ENCODE results near the gene ZDHHC3. TPM values are rescaled to one million over a fixed set of nuclear protein-coding genes. Genes with fewer than 3 reads are reported as not detected.

The ZDHHC3 gene
- polyA plus RNA-seq, 1 experiment, result 198 TPM

DNA sequence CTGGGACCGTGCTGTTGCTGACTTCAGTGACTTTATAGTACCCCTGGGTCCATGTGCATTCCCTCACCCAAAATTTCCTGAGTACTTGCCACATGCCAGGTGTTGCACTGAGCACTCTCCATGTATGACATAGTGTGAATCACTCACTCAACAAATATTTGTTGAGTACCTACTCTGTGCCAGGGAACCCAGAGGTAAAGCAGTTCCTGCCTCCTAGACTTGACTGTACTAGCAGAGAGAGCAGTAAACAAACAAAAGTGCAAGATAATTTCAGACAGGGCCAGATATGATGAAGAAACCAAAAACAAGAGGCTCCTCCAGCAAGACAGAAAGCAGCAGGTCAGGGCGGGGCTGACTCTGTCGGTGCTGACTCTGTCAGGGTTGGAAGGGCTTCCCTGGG is 89.4 kb downstream of the ZDHHC3 start:
- Histone ChIP-seq H3K27me3 (ENCODE audit: control insufficient read depth, insufficient read depth, low read length) (no peaks in the 10 kb centered on the region), H3K4me3 (ENCODE audit: low read depth, low read length) (no peak overlapping the region), H3K36me3 (ENCODE audit: control insufficient read depth, insufficient read depth, low read length) (no peaks in the 10 kb centered on the region)
- CTCF ChIA-PET, result interaction anchor here (1.8 kb wide), 1 partner anchor 28 kb away, joined by 5 read pairs; no protein-coding TSS in a partner anchor
- TF ChIP-seq, protein P1, sequence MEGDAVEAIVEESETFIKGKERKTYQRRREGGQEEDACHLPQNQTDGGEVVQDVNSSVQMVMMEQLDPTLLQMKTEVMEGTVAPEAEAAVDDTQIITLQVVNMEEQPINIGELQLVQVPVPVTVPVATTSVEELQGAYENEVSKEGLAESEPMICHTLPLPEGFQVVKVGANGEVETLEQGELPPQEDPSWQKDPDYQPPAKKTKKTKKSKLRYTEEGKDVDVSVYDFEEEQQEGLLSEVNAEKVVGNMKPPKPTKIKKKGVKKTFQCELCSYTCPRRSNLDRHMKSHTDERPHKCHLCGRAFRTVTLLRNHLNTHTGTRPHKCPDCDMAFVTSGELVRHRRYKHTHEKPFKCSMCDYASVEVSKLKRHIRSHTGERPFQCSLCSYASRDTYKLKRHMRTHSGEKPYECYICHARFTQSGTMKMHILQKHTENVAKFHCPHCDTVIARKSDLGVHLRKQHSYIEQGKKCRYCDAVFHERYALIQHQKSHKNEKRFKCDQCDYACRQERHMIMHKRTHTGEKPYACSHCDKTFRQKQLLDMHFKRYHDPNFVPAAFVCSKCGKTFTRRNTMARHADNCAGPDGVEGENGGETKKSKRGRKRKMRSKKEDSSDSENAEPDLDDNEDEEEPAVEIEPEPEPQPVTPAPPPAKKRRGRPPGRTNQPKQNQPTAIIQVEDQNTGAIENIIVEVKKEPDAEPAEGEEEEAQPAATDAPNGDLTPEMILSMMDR (IDR thresholded peaks at IDR 0.05; ENCODE audit: insufficient read depth, low read depth, low read length), result no peak
- POLR2A ChIA-PET, result no interaction called here
- no peak for DNase-seq (ENCODE audit: low read depth)

DNA sequence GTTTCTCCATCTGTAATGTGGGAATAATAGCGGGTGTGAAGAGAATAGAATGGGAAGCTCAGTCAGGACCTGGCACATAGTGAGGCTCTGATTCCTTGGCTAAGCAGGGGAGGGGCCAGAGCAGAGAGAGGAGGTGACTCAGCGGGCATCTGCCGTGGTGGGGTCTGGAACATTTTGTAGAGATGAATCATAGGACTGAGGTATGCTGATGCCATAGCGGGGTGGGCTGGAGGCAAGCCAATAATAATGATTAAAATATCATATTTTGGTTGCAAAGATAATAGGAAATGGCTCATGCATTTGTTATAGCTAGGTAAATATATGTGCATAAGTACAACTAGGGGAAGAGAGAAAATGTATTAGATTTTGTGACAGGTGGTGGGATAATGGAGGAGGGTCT is 90.4 kb downstream of the ZDHHC3 start:
- TF ChIP-seq, protein P1 (IDR thresholded peaks at IDR 0.05; ENCODE audit: insufficient read depth, low read depth, low read length), result no peak
- peak; percentile 56 for DNase-seq (ENCODE audit: low read depth)
- no peaks in the 10 kb centered on the region for H3K36me3 ChIP-seq (ENCODE audit: control insufficient read depth, insufficient read depth, low read length)
- H3K27me3 ChIP-seq (ENCODE audit: control insufficient read depth, insufficient read depth, low read length), result no peaks in the 10 kb centered on the region
- ChIA-PET CTCF (interaction anchor here (1.0 to 1.8 kb wide), 2 partner anchors 17 to 29 kb away, joined by 4 to 5 read pairs; no protein-coding TSS in a partner anchor), POLR2A (no interaction called here)
- H3K4me3 ChIP-seq (ENCODE audit: low read depth, low read length), result no peak overlapping the region

DNA sequence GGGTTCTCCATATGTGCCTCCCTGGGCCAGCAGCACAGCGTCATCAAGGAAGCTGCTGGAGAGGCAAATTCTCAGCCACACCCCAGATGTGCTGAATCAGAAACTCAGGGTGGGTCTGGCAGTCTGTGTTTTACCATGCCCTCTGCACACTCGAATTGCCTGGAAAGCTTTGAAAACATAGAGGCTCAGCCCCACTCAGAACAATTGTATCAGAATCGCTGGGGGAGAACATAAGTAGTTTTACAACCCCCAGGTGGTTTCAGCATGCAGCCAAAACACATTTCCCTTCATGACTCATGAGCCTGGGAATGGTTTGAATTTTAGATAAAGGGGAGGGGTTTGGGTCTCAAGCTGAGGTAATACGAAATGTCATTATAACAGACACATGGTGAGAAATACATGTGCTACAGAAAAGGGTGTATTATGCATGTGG is 92.0 kb downstream of the ZDHHC3 start:
- H3K27me3 ChIP-seq (ENCODE audit: control insufficient read depth, insufficient read depth, low read length), result no peaks in the 10 kb centered on the region
- H3K36me3 ChIP-seq (ENCODE audit: control insufficient read depth, insufficient read depth, low read length), result no peaks in the 10 kb centered on the region
- TF ChIP-seq, protein P1 (IDR thresholded peaks at IDR 0.05; ENCODE audit: insufficient read depth, low read depth, low read length), result no peak
- CTCF ChIA-PET, result interaction anchor here (0.8 to 2.2 kb wide), 4 partner anchors 11 to 157 kb away, joined by 3 to 6 read pairs (median 4); no protein-coding TSS in a partner anchor
- DNase-seq (ENCODE audit: low read depth), result peak; percentile 91
- H3K4me3 ChIP-seq (ENCODE audit: low read depth, low read length), result no peak overlapping the region
- POLR2A ChIA-PET, result no interaction called here

DNA sequence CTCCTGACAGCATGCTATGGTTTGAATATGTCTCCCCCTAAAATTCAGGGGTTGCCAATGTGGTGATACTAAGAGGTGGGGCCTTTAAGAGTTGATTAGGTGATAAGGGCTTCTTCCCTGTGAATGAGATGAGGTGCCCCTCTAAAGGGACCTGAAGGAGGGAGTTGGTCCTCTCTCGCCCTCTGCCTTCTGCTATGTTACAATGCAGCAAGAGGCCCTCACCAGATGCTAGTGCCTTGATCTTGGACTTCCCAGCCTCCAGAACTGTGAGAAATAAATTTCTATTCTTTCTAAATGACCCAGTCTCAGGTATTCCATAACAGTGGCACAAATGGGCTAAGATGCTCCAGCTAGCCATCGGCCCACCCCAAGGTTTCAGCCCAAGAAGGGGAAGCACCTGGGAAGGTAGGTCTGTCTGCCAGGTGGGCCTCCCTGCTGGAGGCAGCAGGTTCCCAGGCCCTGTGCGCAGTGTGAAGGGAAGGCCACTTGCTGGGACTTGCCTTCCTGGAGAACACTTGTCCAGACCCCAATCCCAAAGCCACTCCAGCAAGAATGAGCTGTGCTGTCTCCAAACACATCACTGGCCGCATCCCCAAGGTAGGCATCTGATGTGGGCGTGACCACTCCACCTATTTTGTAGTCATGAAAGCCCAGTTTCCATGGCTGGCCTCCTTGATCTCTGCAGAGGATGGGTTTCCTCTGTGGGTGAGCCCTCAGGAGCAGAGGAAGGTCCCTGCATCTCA is 92.6 kb downstream of the ZDHHC3 start:
- Histone ChIP-seq H3K4me3 (ENCODE audit: low read depth, low read length) (no peak overlapping the region), H3K36me3 (ENCODE audit: control insufficient read depth, insufficient read depth, low read length) (no peaks in the 10 kb centered on the region), H3K27me3 (ENCODE audit: control insufficient read depth, insufficient read depth, low read length) (no peaks in the 10 kb centered on the region)
- TF ChIP-seq, protein P1 (IDR thresholded peaks at IDR 0.05; ENCODE audit: insufficient read depth, low read depth, low read length), result peak; percentile 6; the same call in 1 of the 2 replicates
- no peak for DNase-seq (ENCODE audit: low read depth)
- ChIA-PET CTCF (interaction anchor here (1.4 to 2.2 kb wide), 3 partner anchors 11 to 111 kb away, joined by 4 to 6 read pairs (median 4); no protein-coding TSS in a partner anchor), POLR2A (no interaction called here)

DNA sequence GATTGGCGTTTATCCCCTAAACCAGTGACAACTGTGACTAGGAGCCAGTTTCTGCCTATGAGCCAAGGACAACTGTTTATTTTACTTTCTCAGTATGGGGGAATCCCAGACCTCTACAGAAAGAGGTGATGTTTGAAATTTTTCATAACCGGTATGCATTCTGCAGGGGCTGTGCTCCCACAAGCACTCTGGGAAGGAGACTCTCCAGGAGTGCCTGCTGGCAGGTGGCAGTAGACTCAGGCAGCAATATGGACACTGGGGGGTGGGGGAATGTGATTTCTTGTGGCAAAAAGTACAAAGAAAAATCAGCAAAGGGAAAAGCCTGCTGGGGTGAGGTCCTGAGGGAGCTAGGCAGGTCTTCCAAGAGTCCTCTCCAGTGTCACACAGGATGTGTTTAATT is 95.7 kb downstream of the ZDHHC3 start:
- no peaks in the 10 kb centered on the region for H3K27me3 ChIP-seq (ENCODE audit: control insufficient read depth, insufficient read depth, low read length)
- TF ChIP-seq, protein P1 (IDR thresholded peaks at IDR 0.05; ENCODE audit: insufficient read depth, low read depth, low read length), result no peak
- POLR2A ChIA-PET, result interaction anchor here (0.6 kb wide), 1 partner anchor 12 kb away, joined by 3 read pairs; no protein-coding TSS in a partner anchor

More for the DNA sequence above, 95.7 kb downstream of the ZDHHC3 start:
- CTCF ChIA-PET, result interaction anchor here (0.6 kb wide), 1 partner anchor 9 kb away, joined by 3 read pairs; no protein-coding TSS in a partner anchor
- H3K36me3 ChIP-seq (ENCODE audit: control insufficient read depth, insufficient read depth, low read length), result no peaks in the 10 kb centered on the region
- no peak overlapping the region for H3K4me3 ChIP-seq (ENCODE audit: low read depth, low read length)
- DNase-seq (ENCODE audit: low read depth), result no peak
